Ishikawa (cell line): ENCODE data around the gene LDB3.

Experiments
- CEBPB ChIP-seq: IDR thresholded peaks from 2 replicates; pipeline ENCODE4 v1.6.1; 2012
- CREB1 ChIP-seq: IDR thresholded peaks from 2 replicates; pipeline ENCODE4 v1.6.1; 2012; ENCODE audit warnings: low read depth
- EGR1 ChIP-seq: IDR thresholded peaks from 2 replicates; pipeline ENCODE4 v1.6.1; 2012
- EP300 ChIP-seq: IDR thresholded peaks from 2 replicates; pipeline ENCODE4 v1.6.1; 2012; ENCODE audit warnings: borderline replicate concordance
- FOXM1 ChIP-seq: IDR thresholded peaks from 2 replicates; pipeline ENCODE4 v1.6.1; 2012; ENCODE audit warnings: low read depth, borderline replicate concordance
- MAX ChIP-seq: IDR thresholded peaks from 2 replicates; pipeline ENCODE4 v1.6.1; 2012
- NFIC ChIP-seq: IDR thresholded peaks from 2 replicates; pipeline ENCODE4 v1.6.1; 2012
- RAD21 ChIP-seq: IDR thresholded peaks from 2 replicates; pipeline ENCODE4 v1.6.1; 2012; ENCODE audit warnings: low read depth
- REST ChIP-seq: IDR thresholded peaks from 2 replicates; pipeline ENCODE4 v1.6.1; 2012; ENCODE audit warnings: low read depth, mild to moderate bottlenecking
- TAF1 ChIP-seq: IDR thresholded peaks from 2 replicates; pipeline ENCODE4 v1.6.1; 2012; ENCODE audit warnings: low read depth, mild to moderate bottlenecking
- TCF12 ChIP-seq: IDR thresholded peaks from 2 replicates; pipeline ENCODE4 v1.6.1; 2012; ENCODE audit warnings: low read depth
- TEAD4 ChIP-seq: IDR thresholded peaks from 2 replicates; pipeline ENCODE4 v1.6.1; 2012
- USF1 ChIP-seq: IDR thresholded peaks from 2 replicates; pipeline ENCODE4 v1.6.1; 2012
- YY1 ChIP-seq: IDR thresholded peaks from 2 replicates; pipeline ENCODE4 v1.6.1; 2012; ENCODE audit warnings: low read depth
- ZBTB7A ChIP-seq: IDR thresholded peaks from 2 replicates; pipeline ENCODE4 v1.6.1; 2012; ENCODE audit warnings: low read depth

The LDB3 gene

GRCh38 chr10:86632009-86632800, 36.1 kb upstream of the LDB3 start:
- TF ChIP-seq RAD21, result peak; percentile 36; the same call in 1 of the 2 replicates
- peak; percentile 78 for TF ChIP-seq NFIC
- TF ChIP-seq FOXM1, result no peak
- TF ChIP-seq USF1, result no peak
- TF ChIP-seq ZBTB7A, result peak; percentile 73
- peak; percentile 20; the same call in 1 of the 2 replicates for TF ChIP-seq TCF12

GRCh38 chr10:86632951-86633350, 35.4 kb upstream of the LDB3 start:
- TF ChIP-seq EP300 (no peak), YY1 (no peak), FOXM1 (no peak), REST (no peak), CREB1 (no peak), NFIC (no peak), USF1 (no peak), TAF1 (no peak), CEBPB (no peak), EGR1 (no peak), ZBTB7A (no peak)

- TF ChIP-seq ZBTB7A (no peak), YY1 (no peak), REST (no peak), EP300 (no peak), RAD21 (no peak), FOXM1 (no peak), TCF12 (no peak), NFIC (no peak), EGR1 (no peak), USF1 (no peak), CREB1 (no peak), TAF1 (no peak), MAX (no peak), CEBPB (no peak)
Measured at GRCh38 chr10:86635402-86635801, 32.9 kb upstream of the LDB3 start.

GRCh38 chr10:86636311-86636710, 32.0 kb upstream of the LDB3 start:
- no peak for TF ChIP-seq YY1
- no peak for TF ChIP-seq TCF12
- no peak for TF ChIP-seq CREB1
- TF ChIP-seq NFIC, result no peak
- TF ChIP-seq ZBTB7A, result no peak
- TF ChIP-seq MAX, result no peak
- TF ChIP-seq FOXM1, result no peak
- TF ChIP-seq RAD21, result no peak
- TF ChIP-seq EGR1, result no peak
- no peak for TF ChIP-seq TEAD4
- TF ChIP-seq CEBPB, result no peak
- TF ChIP-seq REST, result no peak
- no peak for TF ChIP-seq EP300
- no peak for TF ChIP-seq TAF1
- no peak for TF ChIP-seq USF1
